ENCODE data around the gene MSI1. TPM values are rescaled to one million over a fixed set of nuclear protein-coding genes. Genes with fewer than 3 reads are reported as not detected.

Gene MSI1
- total RNA-seq, 4 donors from 2014 or later, result 0.33 to 1.6 TPM; not detected in 2

- WGBS, 2 donors, result 3 to 4% methylated on average over 21 to 23 of the region's 26 CpGs
- intact Hi-C loops (cut with DNase I), result no loop called here
These were observed 809 bp upstream of the MSI1 start for GRCh38 chr12:120369603-120370342.

GRCh38 chr12:120367924-120368788 is 808 bp downstream of the MSI1 start:
- WGBS, 2 donors, result 11 to 12% methylated on average over 14 to 17 of the region's 86 CpGs
- no peak for DNase-seq
- Histone ChIP-seq H3K9me3 (no peaks in the 10 kb centered on the region), H3K27me3 (no peaks in the 10 kb centered on the region), H3K4me3 (replicated peaks in 1 of 3) (peak overlapping the region in 1 of 3 donors; percentile 36), H3K36me3 (no peaks in the 10 kb centered on the region), H3K27ac (no peak overlapping the region), H3K4me1 (peaks cover 0 to 15% of the 10 kb centered on the region in 2 donors)
- intact Hi-C loops (cut with DNase I), result no loop called here
- no peak for TF ChIP-seq CTCF (IDR thresholded peaks at IDR 0.05)
- no peak for TF ChIP-seq POLR2A (IDR thresholded peaks at IDR 0.05)

More at GRCh38 chr12:120369603-120370342, 809 bp upstream of the MSI1 start:
- Histone ChIP-seq H3K4me3 (replicated peaks in 1 of 3) (peak overlapping the region in 1 of 3 donors; percentile 16), H3K36me3 (no peaks in the 10 kb centered on the region), H3K4me1 (peaks cover 0 to 15% of the 10 kb centered on the region in 2 donors), H3K27ac (no peak overlapping the region), H3K27me3 (no peaks in the 10 kb centered on the region), H3K9me3 (no peaks in the 10 kb centered on the region)
- TF ChIP-seq CTCF (IDR thresholded peaks at IDR 0.05) (no peak), POLR2A (IDR thresholded peaks at IDR 0.05) (no peak)
- DNase-seq, result no peak

- no peaks in the 10 kb centered on the region for H3K27me3 ChIP-seq
- TF ChIP-seq CTCF (IDR thresholded peaks at IDR 0.05) (no peak), POLR2A (IDR thresholded peaks at IDR 0.05) (no peak)
- WGBS, 2 donors, result 44 to 51% methylated on average over 10 of the region's 10 CpGs
- peaks cover 0 to 15% of the 10 kb centered on the region in 2 donors for H3K4me1 ChIP-seq
- DNase-seq, result no peak
- H3K36me3 ChIP-seq, result no peaks in the 10 kb centered on the region
- no peak overlapping the region for H3K27ac ChIP-seq
- no peak overlapping the region for H3K4me3 ChIP-seq (replicated peaks in 1 of 3)
- no peaks in the 10 kb centered on the region for H3K9me3 ChIP-seq
- intact Hi-C loops (cut with DNase I), result no loop called here
These were observed 1.6 kb downstream of the MSI1 start for GRCh38 chr12:120367233-120367923.

GRCh38 chr12:120366845-120367232 is 2.1 kb downstream of the MSI1 start:
- no peak overlapping the region for H3K4me3 ChIP-seq (replicated peaks in 1 of 3)
- H3K27ac ChIP-seq, result no peak overlapping the region
- no peak for TF ChIP-seq CTCF (IDR thresholded peaks at IDR 0.05)
- TF ChIP-seq POLR2A (IDR thresholded peaks at IDR 0.05), result no peak
- DNase-seq, result no peak
- no peaks in the 10 kb centered on the region for H3K27me3 ChIP-seq
- H3K4me1 ChIP-seq, result peaks cover 2 to 18% of the 10 kb centered on the region in 2 donors
- intact Hi-C loops (cut with DNase I), result no loop called here
- H3K9me3 ChIP-seq, result no peaks in the 10 kb centered on the region
- 79 to 88% methylated on average over 7 of the region's 7 CpGs for WGBS, 2 donors
- no peaks in the 10 kb centered on the region for H3K36me3 ChIP-seq

Measured in thyroid gland (tissue), 4 donors.